ENCODE data around the gene CEP104.

GRCh38 chr1:3824650-3825049, 32.4 kb downstream of the CEP104 start:
- TF ChIP-seq, protein P1, sequence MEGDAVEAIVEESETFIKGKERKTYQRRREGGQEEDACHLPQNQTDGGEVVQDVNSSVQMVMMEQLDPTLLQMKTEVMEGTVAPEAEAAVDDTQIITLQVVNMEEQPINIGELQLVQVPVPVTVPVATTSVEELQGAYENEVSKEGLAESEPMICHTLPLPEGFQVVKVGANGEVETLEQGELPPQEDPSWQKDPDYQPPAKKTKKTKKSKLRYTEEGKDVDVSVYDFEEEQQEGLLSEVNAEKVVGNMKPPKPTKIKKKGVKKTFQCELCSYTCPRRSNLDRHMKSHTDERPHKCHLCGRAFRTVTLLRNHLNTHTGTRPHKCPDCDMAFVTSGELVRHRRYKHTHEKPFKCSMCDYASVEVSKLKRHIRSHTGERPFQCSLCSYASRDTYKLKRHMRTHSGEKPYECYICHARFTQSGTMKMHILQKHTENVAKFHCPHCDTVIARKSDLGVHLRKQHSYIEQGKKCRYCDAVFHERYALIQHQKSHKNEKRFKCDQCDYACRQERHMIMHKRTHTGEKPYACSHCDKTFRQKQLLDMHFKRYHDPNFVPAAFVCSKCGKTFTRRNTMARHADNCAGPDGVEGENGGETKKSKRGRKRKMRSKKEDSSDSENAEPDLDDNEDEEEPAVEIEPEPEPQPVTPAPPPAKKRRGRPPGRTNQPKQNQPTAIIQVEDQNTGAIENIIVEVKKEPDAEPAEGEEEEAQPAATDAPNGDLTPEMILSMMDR (conservative IDR thresholded peaks at IDR 0.05 in 1 of 2, IDR thresholded peaks at IDR 0.05 in 1 of 2; ENCODE audit: low read depth in 1 of 2, low read length in 2 of 2): no peak
- no peak for TF ChIP-seq EZH2 (IDR thresholded peaks at IDR 0.05; ENCODE audit: low read length, missing control alignments)

Measured in fibroblast of lung (primary cell).